OCI-LY7 (cell line): ENCODE measurements around the gene ZCCHC4. TPM values are rescaled to one million over a fixed set of nuclear protein-coding genes. Genes with fewer than 3 reads are reported as not detected.

Experiments used
- BruUV-seq: library from RNA; stranded (reverse); fragments of 400-500 nt; replicated peaks from 2 replicates; lab custom pipeline; 2021; lab: Mats Ljungman, UMichigan
- CTCF ChIA-PET: fragments of 300-600 bp; sonication (Branson Sonifier 250); formaldehyde crosslinking; loops from one replicate; lab custom pipeline; 2022; ENCODE audit warnings: antibody characterized with exemption; ENCODE audit not compliant: unreplicated experiment; lab: Charles Lee
- POLR2A ChIA-PET: fragments of 300-600 bp; sonication (Branson Sonifier 250); formaldehyde crosslinking; loops from one replicate; lab custom pipeline; 2022; ENCODE audit warnings: antibody characterized with exemption; lab: Charles Lee
- DNase-seq: peaks from one replicate; pipeline ENCODE4 v3.0.0-alpha.2; 2015; ENCODE audit warnings: low spot score
- H2AFZ ChIP-seq: fragments of 200-600 bp; sonication (generic), shearing (Covaris generic); 2 replicates; pipeline ENCODE4 v1.6.1; 2014; ENCODE audit warnings: mild to moderate bottlenecking, antibody characterized with exemption, low read length, moderate library complexity
- H3K27ac ChIP-seq: fragments of 200-600 bp; sonication (generic); 2 replicates; pipeline ENCODE4 v1.5.1; 2014; ENCODE audit warnings: mixed run types, low read depth, mild to moderate bottlenecking, moderate library complexity, low read length, inconsistent platforms; ENCODE audit not compliant: poor library complexity, severe bottlenecking
- H3K36me3 ChIP-seq: fragments of 200-600 bp; sonication (generic); 2 replicates; pipeline ENCODE4 v1.6.1; 2014; ENCODE audit warnings: mild to moderate bottlenecking, antibody characterized with exemption, low read length, moderate library complexity, mixed read lengths; ENCODE audit not compliant: insufficient read depth
- H3K4me1 ChIP-seq: fragments of 200-600 bp; sonication (generic); 2 replicates; pipeline ENCODE4 v1.5.1; 2014; ENCODE audit warnings: mild to moderate bottlenecking, low read length; ENCODE audit not compliant: insufficient read depth, poor library complexity, severe bottlenecking
- H3K4me2 ChIP-seq: fragments of 200-600 bp; sonication (generic); 2 replicates; pipeline ENCODE4 v1.6.1; 2014; ENCODE audit warnings: mild to moderate bottlenecking, low read length
- H3K4me3 ChIP-seq: fragments of 200-600 bp; sonication (generic); 2 replicates; pipeline ENCODE4 v1.5.1; 2014; ENCODE audit warnings: mild to moderate bottlenecking, low read depth, low read length; ENCODE audit not compliant: poor library complexity, severe bottlenecking
- H3K79me2 ChIP-seq: fragments of 200-600 bp; sonication (generic); 2 replicates; pipeline ENCODE4 v1.6.1; 2016; ENCODE audit warnings: low read depth, mild to moderate bottlenecking, low read length, moderate library complexity, mixed read lengths; ENCODE audit not compliant: insufficient read depth
- H3K9me2 ChIP-seq: fragments of 200-600 bp; sonication (generic); 2 replicates; pipeline ENCODE4 v1.6.1; 2016; ENCODE audit warnings: mild to moderate bottlenecking, low read length, mixed read lengths; ENCODE audit not compliant: insufficient read depth
- H3K9me3 ChIP-seq: fragments of 200-600 bp; sonication (generic); 2 replicates; pipeline ENCODE4 v1.6.1; 2014; ENCODE audit warnings: mild to moderate bottlenecking, mixed run types, low read length, mixed read lengths
- H4K20me1 ChIP-seq: fragments of 200-600 bp; sonication (generic); 2 replicates; pipeline ENCODE4 v1.6.1; 2014; ENCODE audit warnings: mild to moderate bottlenecking, antibody characterized with exemption, low read length, moderate library complexity, mixed read lengths; ENCODE audit not compliant: insufficient read depth
- EZH2phosphoT487 ChIP-seq: fragments of 200-600 bp; sonication (generic); IDR thresholded peaks from 2 replicates; pipeline ENCODE4 v1.6.1; 2018; ENCODE audit warnings: low read depth, borderline replicate concordance, mild to moderate bottlenecking, mixed run types, antibody characterized with exemption, low read length, moderate library complexity, mixed read lengths
- intact Hi-C: fragments of 100-400 bp; cut with micrococcal nuclease; formaldehyde crosslinking; loops from one replicate; pipeline ENCODE4 v1.10.0; 2022; ENCODE audit not compliant: unreplicated experiment
- total RNA-seq, 2 experiments: library from RNA; depleted of rRNA in 1 of 2; stranded (reverse); fragments of >200 nt in 1 of 2; shearing (Covaris generic) in 1 of 2; gene quantifications; 2 replicates each; pipeline ENCODE4 v1.2.3, GENCODE V29; 2014 to 2022
- TF ChIP-seq, protein P1 (sequence below): fragments of 200-600 bp; sonication (generic); conservative IDR thresholded peaks from 2 replicates; pipeline ENCODE4 v1.5.1; 2014; ENCODE audit warnings: mild to moderate bottlenecking, antibody characterized with exemption, low read length, moderate library complexity, mixed read lengths

ZCCHC4 gene
- total RNA-seq, 2 experiments from 2014 or later: 14.9 to 15.2 TPM

DNA sequence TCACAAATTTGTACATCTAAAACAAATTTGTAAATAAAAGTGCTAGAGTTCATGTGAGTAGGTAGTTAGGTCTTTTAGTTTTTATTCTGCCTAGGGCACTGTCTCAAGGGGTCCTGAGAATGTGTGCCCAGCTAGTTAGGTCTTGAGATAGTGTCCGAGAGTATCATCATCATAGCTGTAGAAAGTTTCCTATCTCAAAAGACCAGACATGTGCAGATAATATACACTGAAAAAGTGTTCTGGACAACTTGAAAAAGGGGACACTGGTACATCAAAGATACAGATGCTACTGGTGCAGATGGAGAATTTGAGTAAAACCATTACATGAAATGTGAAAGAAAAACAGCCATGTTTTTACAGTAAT is 1.8 kb upstream of the ZCCHC4 start:
- peaks cover 16% of the 10 kb centered on the region for H3K79me2 ChIP-seq
- peak overlapping the region; percentile 69 for H3K27ac ChIP-seq
- H3K4me3 ChIP-seq: peak overlapping the region; percentile 53
- no peaks in the 10 kb centered on the region for H4K20me1 ChIP-seq
- H3K36me3 ChIP-seq: peaks cover 7% of the 10 kb centered on the region; the same call in 1 of the 2 replicates
- intact Hi-C loops: no loop called here
- POLR2A ChIA-PET: interaction anchor here (0.6 to 4.0 kb wide), 5 partner anchors 49 to 214 kb away, joined by 3 to 41 read pairs (median 3); partner anchors contain the start of gene PI4K2B
- DNase-seq: peak; percentile 17
- peak overlapping the region; percentile 100 for H2AFZ ChIP-seq
- no peaks in the 10 kb centered on the region for H3K9me2 ChIP-seq
- H3K4me2 ChIP-seq: peak overlapping the region; percentile 80
- CTCF ChIA-PET: no interaction called here
- no peaks in the 10 kb centered on the region; the same call in 1 of the 2 replicates for H3K9me3 ChIP-seq
- TF ChIP-seq, protein P1, sequence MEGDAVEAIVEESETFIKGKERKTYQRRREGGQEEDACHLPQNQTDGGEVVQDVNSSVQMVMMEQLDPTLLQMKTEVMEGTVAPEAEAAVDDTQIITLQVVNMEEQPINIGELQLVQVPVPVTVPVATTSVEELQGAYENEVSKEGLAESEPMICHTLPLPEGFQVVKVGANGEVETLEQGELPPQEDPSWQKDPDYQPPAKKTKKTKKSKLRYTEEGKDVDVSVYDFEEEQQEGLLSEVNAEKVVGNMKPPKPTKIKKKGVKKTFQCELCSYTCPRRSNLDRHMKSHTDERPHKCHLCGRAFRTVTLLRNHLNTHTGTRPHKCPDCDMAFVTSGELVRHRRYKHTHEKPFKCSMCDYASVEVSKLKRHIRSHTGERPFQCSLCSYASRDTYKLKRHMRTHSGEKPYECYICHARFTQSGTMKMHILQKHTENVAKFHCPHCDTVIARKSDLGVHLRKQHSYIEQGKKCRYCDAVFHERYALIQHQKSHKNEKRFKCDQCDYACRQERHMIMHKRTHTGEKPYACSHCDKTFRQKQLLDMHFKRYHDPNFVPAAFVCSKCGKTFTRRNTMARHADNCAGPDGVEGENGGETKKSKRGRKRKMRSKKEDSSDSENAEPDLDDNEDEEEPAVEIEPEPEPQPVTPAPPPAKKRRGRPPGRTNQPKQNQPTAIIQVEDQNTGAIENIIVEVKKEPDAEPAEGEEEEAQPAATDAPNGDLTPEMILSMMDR: no peak
- TF ChIP-seq EZH2phosphoT487: no peak
- no TSS peak for BruUV-seq
- peaks cover 40% of the 10 kb centered on the region for H3K4me1 ChIP-seq

- intact Hi-C loops: loop anchor here (2.0 kb wide), 2 partner anchors 53 to 133 kb away; no protein-coding TSS in a partner anchor
- Histone ChIP-seq H3K4me1 (peaks cover 35% of the 10 kb centered on the region), H3K36me3 (peaks cover 33% of the 10 kb centered on the region), H4K20me1 (no peaks in the 10 kb centered on the region), H3K9me3 (no peaks in the 10 kb centered on the region; the same call in 1 of the 2 replicates), H3K9me2 (no peaks in the 10 kb centered on the region), H3K4me3 (peak overlapping the region; percentile 82), H3K79me2 (peaks cover 16% of the 10 kb centered on the region), H3K4me2 (peak overlapping the region; percentile 69), H2AFZ (peak overlapping the region; percentile 84), H3K27ac (peak overlapping the region; percentile 19)
- TF ChIP-seq, protein P1: no peak
- TF ChIP-seq EZH2phosphoT487: no peak
- CTCF ChIA-PET: interaction anchor here (1.2 kb wide), 2 partner anchors 45 to 153 kb away, joined by 4 to 5 read pairs; partner anchors contain the start of gene SEPSECS
- POLR2A ChIA-PET: interaction anchor here (0.8 to 4.0 kb wide), 6 partner anchors 23 to 152 kb away, joined by 3 to 41 read pairs (median 4); partner anchors contain the start of gene PI4K2B
- DNase-seq: no peak
- no TSS peak for BruUV-seq
Measured at GRCh38 chr4:25313201-25313895, 774 bp downstream of the ZCCHC4 start.

DNA sequence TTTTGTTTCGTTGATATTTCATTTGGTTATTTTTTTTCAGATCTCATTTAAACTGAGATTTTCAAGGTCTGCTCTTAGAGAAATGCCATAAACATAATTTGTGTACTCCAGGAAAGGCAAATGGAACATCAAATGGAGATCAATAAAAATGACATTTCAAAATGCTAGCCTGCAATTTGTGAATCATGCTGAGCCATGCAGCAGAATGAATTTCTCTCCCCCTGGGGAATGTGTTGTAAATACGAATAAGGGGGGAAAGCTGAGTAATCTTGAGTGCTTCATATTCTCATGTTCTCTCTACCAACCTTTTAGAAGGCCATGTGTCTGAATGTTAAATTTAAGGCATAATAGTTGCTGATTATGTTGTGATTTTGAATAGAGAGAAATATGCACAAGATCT is 7.8 kb downstream of the ZCCHC4 start:
- H3K9me3 ChIP-seq: no peaks in the 10 kb centered on the region
- H2AFZ ChIP-seq: no peak overlapping the region
- CTCF ChIA-PET: no interaction called here
- H3K9me2 ChIP-seq: no peaks in the 10 kb centered on the region
- no peak overlapping the region for H3K4me2 ChIP-seq
- intact Hi-C loops: no loop called here
- DNase-seq: no peak
- BruUV-seq: no TSS peak
- H3K79me2 ChIP-seq: no peaks in the 10 kb centered on the region
- no peak overlapping the region for H3K4me3 ChIP-seq
- H3K4me1 ChIP-seq: no peaks in the 10 kb centered on the region
- TF ChIP-seq, protein P1: no peak
- TF ChIP-seq EZH2phosphoT487: no peak
- no peak overlapping the region for H3K27ac ChIP-seq
- no peaks in the 10 kb centered on the region for H4K20me1 ChIP-seq
- POLR2A ChIA-PET: interaction anchor here (1.0 to 1.4 kb wide), 3 partner anchors 12 to 382 kb away, joined by 3 to 5 read pairs (median 4); no protein-coding TSS in a partner anchor
- H3K36me3 ChIP-seq: peaks cover 66% of the 10 kb centered on the region
